Tibial nerve (tissue), 4 donors: ENCODE measurements around the gene UBXN6. TPM values are rescaled to one million over a fixed set of nuclear protein-coding genes. Genes with fewer than 3 reads are reported as not detected.

ENCODE experiments used
- DNase-seq, 2 donors: peaks; one replicate each; pipeline ENCODE4 v3.0.0-alpha.2; 2019; ENCODE audit warnings: low spot score in 2 of 2
- H3K27ac ChIP-seq, 4 donors: fragments of 200-600 bp; sonication (generic) in 3 of 4; one replicate each; pipeline ENCODE4 v1.5.1; 2017 to 2019; ENCODE audit warnings: mild to moderate bottlenecking in 1 of 4
- H3K27me3 ChIP-seq, 2 donors: fragments of 200-600 bp; sonication (generic) in 1 of 2; one replicate each; pipeline versions ENCODE4 v1.5.1 to v1.6.0; 2017 to 2019
- H3K36me3 ChIP-seq, 3 donors: fragments of 200-600 bp; sonication (generic); one replicate each; pipeline ENCODE4 v1.5.1; 2018 to 2019
- H3K4me1 ChIP-seq, 4 donors: fragments of 200-600 bp; sonication (generic) in 3 of 4; one replicate each; pipeline ENCODE4 v1.5.1; 2017 to 2019
- H3K4me3 ChIP-seq, 4 donors: fragments of 200-600 bp; sonication (generic) in 3 of 4; one replicate each; pipeline ENCODE4 v1.5.1; 2017 to 2019; ENCODE audit warnings: mild to moderate bottlenecking in 1 of 4, moderate library complexity in 1 of 4
- H3K9me3 ChIP-seq, 4 donors: fragments of 200-600 bp; sonication (generic) in 3 of 4; one replicate each; pipeline ENCODE4 v1.5.1; 2017 to 2019
- EP300 ChIP-seq, 2 donors: sonication (generic); formaldehyde crosslinking; IDR thresholded peaks; one replicate each; pipeline ENCODE4 v1.6.1; 2017; ENCODE audit warnings: antibody characterized with exemption in 2 of 2, mild to moderate bottlenecking in 1 of 2
- POLR2A ChIP-seq, 2 donors: fragments of 450-650 bp; IDR thresholded peaks; one replicate each; pipeline ENCODE4 v1.6.1; 2017; ENCODE audit warnings: antibody characterized with exemption in 2 of 2, mild to moderate bottlenecking in 2 of 2, moderate library complexity in 2 of 2
- WGBS, 2 donors: methylation state at CpG; one replicate each; pipeline ENCODE4 v1.1.5; 2018; 5-methylcytosine and 5-hydroxymethylcytosine counted together
- total RNA-seq, 4 donors: library from RNA; depleted of rRNA; stranded (reverse); fragments of >200 nt; gene quantifications; one replicate each; pipeline ENCODE4 v1.1.0, GENCODE V29; 2016
- TF ChIP-seq, protein P1 (sequence below), 5 experiments: fragments of 200-600 bp in 3 of 5; fragments of 450-650 bp in 2 of 5; sonication (generic) in 3 of 5; IDR thresholded peaks; one replicate each; pipeline ENCODE4 v1.5.1; 2016 to 2019; ENCODE audit warnings: antibody characterized with exemption in 5 of 5, mild to moderate bottlenecking in 3 of 5, moderate library complexity in 2 of 5

The UBXN6 gene
- total RNA-seq, 4 donors from 2014 or later, result 84.3 to 101 (median 92.2) TPM

DNA sequence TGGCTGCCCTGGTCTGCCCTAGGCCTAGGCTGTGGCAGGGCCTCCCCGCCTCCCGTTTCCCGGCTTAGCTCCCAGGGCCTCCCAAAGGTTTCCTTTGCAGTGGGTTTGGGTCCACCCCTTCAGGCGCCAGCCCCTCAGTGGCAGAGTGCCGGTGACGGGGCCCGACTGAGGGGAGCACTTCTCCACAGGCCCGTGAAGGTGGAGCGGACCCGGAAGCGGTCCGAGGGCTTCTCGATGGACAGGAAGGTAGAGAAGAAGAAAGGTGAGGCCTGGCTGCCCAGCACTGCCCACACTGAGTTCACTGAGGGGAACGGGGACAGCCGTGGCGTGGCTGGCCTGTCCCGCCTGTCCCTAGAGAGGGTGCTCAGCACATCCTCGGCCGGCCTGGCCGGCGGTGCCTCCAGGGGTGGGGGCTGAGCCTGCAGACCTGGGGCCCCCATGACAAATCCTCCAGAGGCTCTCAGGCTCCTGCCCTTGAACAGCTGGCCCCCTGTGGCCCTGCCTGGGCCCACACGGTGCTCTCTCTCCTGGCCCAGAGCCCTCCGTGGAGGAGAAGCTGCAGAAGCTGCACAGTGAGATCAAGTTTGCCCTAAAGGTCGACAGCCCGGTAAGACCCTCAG, 40.3 kb upstream of the UBXN6 start:
- Histone ChIP-seq H3K4me1 (no peaks in the 10 kb centered on the region), H3K4me3 (no peak overlapping the region), H3K27ac (no peak overlapping the region), H3K36me3 (peaks cover 8 to 98% (median 19%) of the 10 kb centered on the region in 3 donors), H3K9me3 (no peaks in the 10 kb centered on the region), H3K27me3 (no peaks in the 10 kb centered on the region)
- no peak for DNase-seq
- TF ChIP-seq, protein P1, sequence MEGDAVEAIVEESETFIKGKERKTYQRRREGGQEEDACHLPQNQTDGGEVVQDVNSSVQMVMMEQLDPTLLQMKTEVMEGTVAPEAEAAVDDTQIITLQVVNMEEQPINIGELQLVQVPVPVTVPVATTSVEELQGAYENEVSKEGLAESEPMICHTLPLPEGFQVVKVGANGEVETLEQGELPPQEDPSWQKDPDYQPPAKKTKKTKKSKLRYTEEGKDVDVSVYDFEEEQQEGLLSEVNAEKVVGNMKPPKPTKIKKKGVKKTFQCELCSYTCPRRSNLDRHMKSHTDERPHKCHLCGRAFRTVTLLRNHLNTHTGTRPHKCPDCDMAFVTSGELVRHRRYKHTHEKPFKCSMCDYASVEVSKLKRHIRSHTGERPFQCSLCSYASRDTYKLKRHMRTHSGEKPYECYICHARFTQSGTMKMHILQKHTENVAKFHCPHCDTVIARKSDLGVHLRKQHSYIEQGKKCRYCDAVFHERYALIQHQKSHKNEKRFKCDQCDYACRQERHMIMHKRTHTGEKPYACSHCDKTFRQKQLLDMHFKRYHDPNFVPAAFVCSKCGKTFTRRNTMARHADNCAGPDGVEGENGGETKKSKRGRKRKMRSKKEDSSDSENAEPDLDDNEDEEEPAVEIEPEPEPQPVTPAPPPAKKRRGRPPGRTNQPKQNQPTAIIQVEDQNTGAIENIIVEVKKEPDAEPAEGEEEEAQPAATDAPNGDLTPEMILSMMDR (IDR thresholded peaks at IDR 0.05), result no peak
- TF ChIP-seq EP300 (IDR thresholded peaks at IDR 0.05) (no peak), POLR2A (IDR thresholded peaks at IDR 0.05) (no peak)
- WGBS, 2 donors, result 87 to 88% methylated on average over 16 to 22 of the region's 25 CpGs

DNA sequence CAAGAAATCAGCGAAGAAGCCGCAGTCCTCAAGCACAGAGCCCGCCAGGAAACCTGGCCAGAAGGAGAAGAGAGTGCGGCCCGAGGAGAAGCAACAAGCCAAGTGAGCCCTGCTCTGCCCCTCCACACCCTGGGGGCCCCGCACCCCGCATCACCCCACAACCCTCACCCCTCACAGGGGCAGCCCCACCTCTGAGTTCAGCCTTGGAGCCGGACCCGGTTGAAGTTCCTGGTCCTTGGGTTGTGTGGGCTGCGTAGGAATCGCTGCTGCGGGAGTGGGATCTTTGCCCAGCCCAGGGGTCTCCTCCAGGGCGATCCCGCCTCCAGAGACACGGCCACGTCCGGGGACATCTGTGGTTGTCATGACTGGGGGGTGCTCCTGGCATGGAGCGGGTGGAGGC, 38.7 kb upstream of the UBXN6 start:
- H3K27ac ChIP-seq, result no peak overlapping the region
- no peaks in the 10 kb centered on the region for H3K27me3 ChIP-seq
- H3K4me1 ChIP-seq, result no peaks in the 10 kb centered on the region
- 87 to 88% methylated on average over 13 to 18 of the region's 18 CpGs for WGBS, 2 donors
- peaks cover 8 to 92% (median 19%) of the 10 kb centered on the region in 3 donors for H3K36me3 ChIP-seq
- no peak overlapping the region for H3K4me3 ChIP-seq
- no peak for DNase-seq
- H3K9me3 ChIP-seq, result no peaks in the 10 kb centered on the region
- TF ChIP-seq EP300 (IDR thresholded peaks at IDR 0.05) (no peak), POLR2A (IDR thresholded peaks at IDR 0.05) (no peak)
- TF ChIP-seq, protein P1 (IDR thresholded peaks at IDR 0.05), result no peak

DNA sequence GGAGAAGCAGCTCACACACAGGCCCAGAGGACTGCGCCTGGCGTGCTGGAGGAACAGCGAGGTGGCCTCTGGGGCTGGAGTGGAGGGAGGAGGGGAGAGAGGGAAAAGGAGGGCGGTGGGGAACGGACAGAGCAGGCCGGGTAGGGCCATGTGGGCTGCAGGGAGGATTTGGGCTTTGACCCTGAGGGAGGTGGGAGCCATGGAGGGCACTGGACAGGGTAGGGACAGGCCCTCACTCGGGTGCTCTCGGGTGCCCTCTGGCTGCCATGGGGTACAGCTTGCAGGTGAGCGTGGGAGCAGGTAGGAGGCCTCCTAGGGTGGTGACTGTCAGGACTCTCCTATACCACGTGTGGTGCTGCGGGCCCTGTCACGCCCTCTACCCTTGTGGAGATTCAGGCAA, 37.9 kb upstream of the UBXN6 start:
- H3K27me3 ChIP-seq, result no peaks in the 10 kb centered on the region
- DNase-seq, result no peak
- no peaks in the 10 kb centered on the region for H3K4me1 ChIP-seq
- H3K9me3 ChIP-seq, result no peaks in the 10 kb centered on the region
- H3K4me3 ChIP-seq, result no peak overlapping the region
- 84 to 86% methylated on average over 12 of the region's 12 CpGs for WGBS, 2 donors
- TF ChIP-seq, protein P1 (IDR thresholded peaks at IDR 0.05), result no peak
- TF ChIP-seq POLR2A (IDR thresholded peaks at IDR 0.05) (no peak), EP300 (IDR thresholded peaks at IDR 0.05) (no peak)
- peaks cover 8 to 91% (median 19%) of the 10 kb centered on the region in 3 donors for H3K36me3 ChIP-seq
- no peak overlapping the region for H3K27ac ChIP-seq

DNA sequence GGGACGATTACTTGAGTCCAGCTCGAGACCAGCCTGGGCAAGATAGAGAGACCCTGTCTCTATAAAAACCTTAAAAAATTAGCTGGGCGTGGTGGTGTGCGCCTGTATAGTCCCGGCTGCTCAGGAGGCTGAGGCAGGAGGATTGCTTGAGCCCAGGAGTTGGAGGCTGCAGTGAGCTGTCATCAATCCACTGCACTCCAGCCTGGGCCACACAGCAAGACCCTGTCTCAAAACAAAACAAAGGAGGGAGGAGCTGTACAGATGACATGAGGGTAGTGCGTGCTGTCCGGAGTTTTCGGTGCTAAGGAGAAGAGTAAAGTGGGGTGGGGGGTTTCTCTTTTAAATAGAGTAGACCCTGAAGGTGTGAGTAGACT, 37.1 kb upstream of the UBXN6 start:
- H3K27ac ChIP-seq, result no peak overlapping the region
- TF ChIP-seq, protein P1 (IDR thresholded peaks at IDR 0.05), result no peak
- TF ChIP-seq EP300 (IDR thresholded peaks at IDR 0.05) (no peak), POLR2A (IDR thresholded peaks at IDR 0.05) (no peak)
- no peak overlapping the region for H3K4me3 ChIP-seq
- no peak for DNase-seq
- no peaks in the 10 kb centered on the region for H3K9me3 ChIP-seq
- H3K36me3 ChIP-seq, result peaks cover 8 to 91% (median 19%) of the 10 kb centered on the region in 3 donors
- H3K27me3 ChIP-seq, result no peaks in the 10 kb centered on the region
- 94 to 95% methylated on average over 8 of the region's 8 CpGs for WGBS, 2 donors
- no peaks in the 10 kb centered on the region for H3K4me1 ChIP-seq

DNA sequence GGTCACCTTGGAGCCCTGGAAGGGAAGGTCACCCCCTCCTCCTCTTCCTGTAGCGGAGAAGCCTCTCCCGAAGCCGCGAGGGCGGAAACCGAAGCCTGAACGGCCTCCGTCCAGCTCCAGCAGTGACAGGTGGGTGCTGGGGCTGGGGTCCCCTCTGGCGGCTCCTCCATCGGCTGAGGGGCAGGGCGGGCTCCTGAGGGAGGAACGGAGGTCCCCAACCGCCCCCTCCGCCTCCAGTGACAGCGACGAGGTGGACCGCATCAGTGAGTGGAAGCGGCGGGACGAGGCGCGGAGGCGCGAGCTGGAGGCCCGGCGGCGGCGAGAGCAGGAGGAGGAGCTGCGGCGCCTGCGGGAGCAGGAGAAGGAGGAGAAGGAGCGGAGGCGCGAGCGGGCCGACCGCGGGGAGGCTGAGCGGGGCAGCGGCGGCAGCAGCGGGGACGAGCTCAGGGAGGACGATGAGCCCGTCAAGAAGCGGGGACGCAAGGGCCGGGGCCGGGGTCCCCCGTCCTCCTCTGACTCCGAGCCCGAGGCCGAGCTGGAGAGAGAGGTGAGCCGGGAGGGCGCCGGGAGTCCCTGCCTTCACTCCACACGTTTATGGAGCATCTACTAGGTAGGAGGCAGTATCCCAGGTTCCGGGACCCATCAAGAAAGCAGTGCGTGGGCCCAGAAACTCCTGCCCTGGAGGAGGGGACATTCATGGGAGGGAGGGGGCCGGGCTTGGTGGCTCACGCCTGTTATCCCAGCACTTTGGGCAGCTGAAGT, 36.5 kb upstream of the UBXN6 start:
- H3K4me1 ChIP-seq, result no peaks in the 10 kb centered on the region
- peaks cover 8 to 91% (median 19%) of the 10 kb centered on the region in 3 donors for H3K36me3 ChIP-seq
- WGBS, 2 donors, result 94% methylated on average over 61 of the region's 61 CpGs
- H3K4me3 ChIP-seq, result no peak overlapping the region
- TF ChIP-seq, protein P1 (IDR thresholded peaks at IDR 0.05), result no peak
- TF ChIP-seq EP300 (IDR thresholded peaks at IDR 0.05) (no peak), POLR2A (IDR thresholded peaks at IDR 0.05) (no peak)
- H3K27me3 ChIP-seq, result no peaks in the 10 kb centered on the region
- no peaks in the 10 kb centered on the region for H3K9me3 ChIP-seq
- no peak overlapping the region for H3K27ac ChIP-seq
- no peak for DNase-seq
